Measurements from ENCODE around the gene PLEKHM3.

DNA sequence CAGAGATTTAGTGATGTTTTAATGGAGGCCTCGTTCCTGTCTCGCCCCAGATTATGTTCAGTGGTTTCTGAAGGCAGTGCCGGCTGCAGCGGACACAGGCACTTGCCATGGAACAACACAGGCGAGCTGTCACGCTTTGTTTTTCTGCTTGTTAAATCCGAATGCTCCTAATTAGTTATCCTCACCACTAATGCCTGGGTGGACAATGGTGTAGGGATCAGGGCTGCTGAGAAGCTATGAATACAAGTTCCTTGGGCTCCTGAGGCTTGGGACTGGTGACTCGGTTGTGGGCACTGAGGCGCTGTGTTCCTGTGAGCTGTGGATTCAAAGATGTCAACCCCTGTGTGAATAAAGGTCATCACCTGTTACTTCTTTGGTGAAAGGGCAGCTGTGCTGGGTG is 123.5 kb downstream of the PLEKHM3 start:
- no peak for TF ChIP-seq GABPA (IDR thresholded peaks at IDR 0.05 in 1 of 2, conservative IDR thresholded peaks at IDR 0.05 in 1 of 2)
- TF ChIP-seq CTCF (IDR thresholded peaks at IDR 0.05; ENCODE audit: low read depth, low read length, missing input control): no peak
- TF ChIP-seq YY1 (IDR thresholded peaks at IDR 0.05): no peak
- TF ChIP-seq, protein P1, sequence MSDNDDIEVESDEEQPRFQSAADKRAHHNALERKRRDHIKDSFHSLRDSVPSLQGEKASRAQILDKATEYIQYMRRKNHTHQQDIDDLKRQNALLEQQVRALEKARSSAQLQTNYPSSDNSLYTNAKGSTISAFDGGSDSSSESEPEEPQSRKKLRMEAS (IDR thresholded peaks at IDR 0.05): no peak
- no peak for TF ChIP-seq RAD21 (IDR thresholded peaks at IDR 0.05)
- no peak for TF ChIP-seq REST (IDR thresholded peaks at IDR 0.05)
- no peak for TF ChIP-seq JUND (IDR thresholded peaks at IDR 0.05)
- TF ChIP-seq TAF1 (conservative IDR thresholded peaks at IDR 0.05): no peak
- no peak for TF ChIP-seq EGR1 (IDR thresholded peaks at IDR 0.05; ENCODE audit: low read depth in 2 of 2)
- TF ChIP-seq ZBTB33 (IDR thresholded peaks at IDR 0.05): no peak
- no peak for TF ChIP-seq NR2F2 (IDR thresholded peaks at IDR 0.05)
- TF ChIP-seq HNF4A (conservative IDR thresholded peaks at IDR 0.05): no peak

Measured in liver (tissue), 3 donors.